Measurements from ENCODE around the gene UBR4.
A peak's percentile ranks its signal among the peaks of the same experiment; 100 is the strongest.
"Not testable (repeated sequence)": the region's sequence is repeated elsewhere in the genome, so short reads cannot be mapped to it uniquely, and the experiment has no call there.

UBR4 gene

DNA sequence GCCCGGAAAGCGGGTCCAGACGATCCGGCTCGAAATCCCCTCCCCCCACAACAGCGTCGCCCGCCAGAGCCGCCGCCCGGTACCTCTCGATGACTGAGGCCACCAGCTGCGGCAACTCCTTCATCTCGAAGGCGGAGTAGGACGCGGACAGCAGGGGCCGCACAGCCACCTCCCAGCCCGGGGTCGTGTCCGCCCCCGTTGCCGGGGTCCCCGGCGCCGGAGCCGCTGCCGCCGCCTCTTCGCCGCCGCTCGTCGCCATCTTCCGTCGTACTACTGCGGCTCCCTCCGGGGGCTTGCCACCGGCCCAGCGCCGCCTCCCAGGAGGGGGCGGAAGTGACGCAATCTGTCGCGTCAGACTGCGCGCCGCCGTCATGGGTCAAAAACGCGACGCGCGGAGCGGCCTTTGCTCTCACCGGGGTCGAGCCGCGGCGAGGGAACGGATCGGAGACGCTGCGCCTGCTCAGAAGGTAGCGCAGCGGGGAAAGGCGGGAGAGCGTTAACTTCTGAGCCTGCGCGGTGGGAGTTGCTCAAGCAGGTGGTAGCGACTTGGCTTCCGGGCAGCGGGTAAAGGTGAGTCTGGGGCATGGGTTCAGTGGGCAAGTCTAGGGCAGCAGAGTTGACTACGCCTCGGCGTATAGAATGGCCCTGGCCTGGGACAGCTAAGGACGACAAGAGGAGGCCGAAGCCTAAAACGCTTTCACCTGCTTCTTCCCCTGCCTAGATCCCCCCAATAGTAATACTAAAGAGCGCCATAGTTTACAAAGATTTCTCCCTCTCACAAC lies at the start of gene UBR4:
Gene UBR4, minus strand, starts transcription at position 277 of the 782 bp plus-strand sequence. Its CDS starts 18 bp downstream, at position 259.
- peak; percentile 96 for DNase-seq (ENCODE audit: low read depth)

DNA sequence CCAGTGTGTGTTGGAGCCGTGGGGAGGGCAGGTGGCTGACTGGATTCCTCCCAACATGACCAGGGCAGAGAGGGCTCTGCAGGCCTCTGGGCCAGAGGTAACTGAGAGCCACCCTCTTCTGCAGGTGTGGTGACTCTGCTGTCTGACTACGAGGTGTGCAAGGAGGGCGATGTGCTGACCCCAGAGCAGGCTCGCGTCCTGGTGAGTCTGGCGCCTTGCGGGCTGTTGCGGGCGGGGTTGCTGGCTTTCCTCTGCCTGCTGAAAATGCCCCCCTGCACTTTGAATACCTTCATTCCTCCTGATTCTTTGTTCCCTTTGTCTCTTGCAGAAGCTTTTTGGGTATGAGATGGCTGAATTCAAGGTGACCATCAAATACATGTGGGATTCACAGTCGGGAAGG lies 48.3 kb upstream of the UBR4 start:
- no peak for DNase-seq (ENCODE audit: low read depth)

DNA sequence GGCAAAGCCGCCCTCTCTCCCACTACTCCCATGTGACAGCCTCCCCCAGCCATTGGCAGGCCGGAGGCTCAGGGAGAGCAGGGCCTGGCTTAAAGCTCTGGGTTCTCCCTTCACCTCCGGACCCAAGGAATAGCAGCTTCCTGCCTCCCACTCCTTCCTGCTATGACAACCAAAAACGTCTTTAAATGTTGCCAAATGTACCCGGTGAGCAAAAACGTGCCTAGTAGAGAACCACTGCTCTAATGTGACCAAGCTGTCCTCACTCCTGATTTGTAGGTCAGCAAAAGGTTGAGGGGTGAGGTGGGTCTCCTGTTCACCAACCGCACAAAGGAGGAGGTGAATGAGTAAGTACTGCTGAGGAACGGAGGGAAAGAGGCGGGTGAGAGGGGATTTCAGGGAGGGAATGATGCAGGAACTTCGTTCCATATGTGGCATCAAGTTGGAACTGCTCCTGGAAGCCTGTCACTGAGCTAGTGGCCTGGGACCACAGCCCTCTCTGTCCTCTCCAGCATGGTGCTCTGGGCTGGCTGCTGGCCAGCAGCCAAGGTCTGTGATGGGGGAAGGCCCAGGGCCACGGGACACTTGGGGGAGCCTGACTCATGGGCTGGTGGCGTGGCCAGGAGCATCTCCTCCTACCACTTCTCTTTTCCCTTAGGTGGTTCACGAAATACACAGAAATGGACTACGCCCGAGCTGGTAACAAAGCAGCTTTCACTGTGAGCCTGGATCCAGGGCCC lies 47.3 kb upstream of the UBR4 start:
- no peak for DNase-seq (ENCODE audit: low read depth)

DNA sequence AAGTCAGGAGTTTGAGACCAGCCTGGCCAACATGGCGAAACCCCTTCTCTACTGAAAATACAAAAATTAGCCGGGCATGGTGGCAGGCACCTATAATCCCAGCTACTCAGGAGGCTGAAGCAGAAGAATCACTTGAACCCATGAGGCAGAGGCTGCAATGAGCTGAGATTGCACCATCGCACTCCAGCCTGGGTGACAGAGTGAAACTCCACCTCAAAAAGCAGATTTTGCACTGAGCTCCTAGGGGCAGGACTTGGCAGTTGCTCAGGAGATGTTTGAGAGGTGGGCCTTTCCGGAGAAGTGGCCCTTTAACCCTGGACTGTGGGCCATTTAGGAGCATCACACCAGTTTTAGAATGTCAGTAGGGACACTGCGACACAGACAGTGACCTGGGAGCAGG lies 46.2 kb upstream of the UBR4 start:
- not testable (repeated sequence) for DNase-seq (ENCODE audit: low read depth)

DNA sequence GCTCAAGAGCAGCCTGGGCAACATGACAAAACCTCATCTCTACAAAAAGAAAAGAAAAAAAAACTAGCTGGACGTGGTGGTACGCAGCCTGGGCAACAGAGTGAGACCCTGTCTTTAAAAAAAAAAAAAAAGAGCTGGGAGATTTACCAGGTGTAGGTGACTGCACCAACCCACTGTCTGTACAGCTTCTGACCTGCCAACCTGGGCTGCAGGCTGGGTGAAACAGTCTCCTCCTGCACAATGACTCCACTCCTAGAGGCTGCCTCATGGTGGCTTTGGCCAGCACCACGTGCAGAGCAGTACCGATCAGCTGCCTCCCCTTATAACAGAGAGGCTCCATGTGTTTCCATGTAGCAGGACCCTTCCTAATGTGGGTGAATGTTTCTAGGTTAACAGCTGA lies 45.2 kb upstream of the UBR4 start:
- no peak for DNase-seq (ENCODE audit: low read depth)

DNA sequence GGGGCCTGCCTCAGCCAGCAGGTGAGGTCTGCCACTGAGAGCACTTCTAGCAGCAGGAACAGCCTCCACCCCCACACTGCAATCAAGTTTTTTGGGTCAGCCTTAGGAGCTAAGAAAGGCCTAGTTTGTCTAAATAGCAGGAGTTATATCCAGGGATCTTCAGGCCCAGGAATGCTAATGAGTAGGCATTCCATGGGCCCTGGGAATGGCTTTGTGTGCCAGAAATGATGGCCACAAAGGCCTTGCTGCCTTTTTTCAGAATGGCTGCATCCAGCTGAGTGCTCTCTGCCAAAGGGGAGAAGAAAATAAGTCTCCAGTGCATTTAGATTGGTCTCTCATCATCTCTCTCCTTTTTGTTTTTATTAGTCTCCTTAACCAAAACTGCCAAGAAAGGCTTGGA lies 44.4 kb upstream of the UBR4 start:
- DNase-seq (ENCODE audit: low read depth), result no peak

DNA sequence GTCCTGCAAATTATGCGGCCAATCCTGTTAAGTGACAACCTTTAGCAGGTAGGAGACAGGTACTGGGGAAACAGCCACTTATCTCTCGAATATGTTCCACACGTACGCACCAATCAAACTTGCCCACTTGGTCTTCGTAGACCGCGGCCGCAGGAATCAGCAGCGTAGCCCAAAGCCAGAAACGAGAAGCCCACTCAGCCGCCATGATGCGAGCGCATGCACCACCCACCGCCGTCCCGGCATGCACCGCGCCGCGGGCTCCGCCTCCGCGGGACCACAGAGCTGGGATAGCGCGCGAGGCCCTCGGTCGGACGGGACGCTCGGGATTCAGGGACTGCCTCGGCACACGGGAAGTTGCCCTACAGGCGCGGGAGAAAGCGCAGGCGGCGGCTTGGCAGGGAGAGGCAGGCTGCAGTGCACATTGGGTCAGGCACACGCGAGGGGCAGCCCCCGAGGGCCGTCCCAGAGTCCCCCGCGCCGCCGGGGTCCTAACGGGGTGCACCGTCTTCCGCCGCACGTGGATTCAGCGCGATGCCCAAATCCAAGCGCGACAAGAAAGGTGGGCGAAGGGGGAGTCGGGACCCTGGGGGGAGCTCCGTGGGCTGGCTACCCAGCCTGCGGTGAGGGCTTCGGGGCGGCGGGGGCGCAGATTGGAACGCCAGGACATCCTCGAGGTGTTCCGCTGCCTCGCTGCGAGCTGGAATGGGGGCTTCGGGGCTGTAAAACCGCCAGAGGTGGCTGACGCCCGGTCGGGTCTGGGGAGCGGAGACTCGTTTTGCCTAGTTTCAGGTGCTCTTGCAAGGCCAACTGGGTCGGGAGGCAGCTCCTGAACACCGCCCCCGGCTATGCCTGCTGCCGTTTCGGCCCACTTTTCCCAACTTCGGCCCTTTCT lies 41.5 kb upstream of the UBR4 start, which contains the start of the genes EMC1 and MRTO4:
Gene EMC1, minus strand, starts transcription at position 220 of the 892 bp plus-strand sequence. Its CDS starts 15 bp downstream, at position 205.
Gene MRTO4, plus strand, starts transcription at position 501 of the 892 bp plus-strand sequence. Its CDS starts 31 bp downstream, at position 532.
- peak; percentile 81 for DNase-seq (ENCODE audit: low read depth)

DNA sequence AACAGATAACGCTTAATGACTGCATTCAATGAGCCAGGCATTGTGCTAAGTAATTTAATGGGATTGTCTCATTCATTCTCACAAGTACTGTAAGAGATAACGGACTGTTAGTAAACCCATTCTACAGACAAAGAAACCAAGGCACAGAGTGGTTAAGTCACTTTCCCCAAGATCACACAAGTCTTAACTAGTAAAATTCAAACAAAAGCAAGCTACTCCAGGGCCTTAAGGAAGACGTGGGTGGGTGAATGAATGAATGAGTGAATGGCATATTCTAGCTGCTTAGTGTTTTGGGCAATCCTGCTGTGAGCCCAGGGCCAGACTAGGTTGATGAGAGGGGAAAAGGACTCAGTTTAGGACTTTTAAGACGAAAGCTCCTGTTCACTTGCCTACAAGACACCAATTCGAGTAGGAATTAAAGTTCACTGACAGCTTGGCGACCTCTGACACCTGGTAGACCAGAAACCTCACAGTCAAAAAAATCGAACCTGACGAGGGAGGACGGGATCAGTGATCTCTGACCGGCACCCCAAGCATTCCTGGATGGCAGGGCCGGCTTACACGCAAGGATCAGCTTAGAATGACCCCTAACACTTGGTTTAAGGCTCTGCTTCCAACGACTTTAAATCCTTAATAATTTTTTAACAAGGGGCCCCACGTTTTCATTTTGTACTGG lies 40.7 kb upstream of the UBR4 start:
- DNase-seq (ENCODE audit: low read depth), result no peak

DNA sequence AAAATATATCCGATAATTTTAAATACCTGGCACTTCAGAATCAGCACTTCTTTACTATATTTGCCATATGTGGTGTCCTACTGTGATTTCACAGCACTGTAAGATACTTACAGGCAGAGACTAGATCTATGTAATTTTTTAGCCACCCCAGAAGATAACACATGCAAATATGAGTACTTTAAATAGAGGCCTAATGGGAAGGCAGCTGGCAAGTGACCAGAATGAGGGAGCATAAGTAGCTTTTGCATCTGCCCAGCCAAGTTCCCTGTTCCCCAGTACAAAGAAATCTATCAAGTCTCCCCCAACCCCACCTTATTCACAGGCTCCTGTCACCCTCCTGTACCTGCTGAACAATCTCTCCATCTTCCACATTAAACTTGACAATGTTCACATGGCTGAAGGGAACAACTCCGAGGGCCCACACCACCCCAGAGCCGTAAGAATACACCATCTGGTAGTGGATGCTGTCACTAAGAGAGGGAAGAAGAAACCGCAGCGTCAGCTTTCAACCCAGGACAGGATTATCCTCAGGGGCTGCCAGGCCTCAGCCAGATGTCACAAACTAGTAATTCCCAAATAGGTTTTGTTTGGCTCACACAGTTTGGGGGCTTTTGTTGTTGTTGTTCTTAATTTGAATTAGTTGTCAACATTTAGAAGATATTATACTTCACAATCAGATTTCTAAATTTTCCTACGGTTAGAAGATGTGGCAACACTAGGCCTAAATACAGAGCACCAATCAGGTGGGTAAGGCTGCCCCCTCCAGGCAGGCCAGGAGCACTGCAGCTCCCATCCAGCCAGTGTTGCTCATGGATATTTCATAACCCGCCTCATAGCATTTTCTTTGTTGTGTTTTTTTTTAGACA lies 30.8 kb upstream of the UBR4 start:
- DNase-seq (ENCODE audit: low read depth), result peak; percentile 46

DNA sequence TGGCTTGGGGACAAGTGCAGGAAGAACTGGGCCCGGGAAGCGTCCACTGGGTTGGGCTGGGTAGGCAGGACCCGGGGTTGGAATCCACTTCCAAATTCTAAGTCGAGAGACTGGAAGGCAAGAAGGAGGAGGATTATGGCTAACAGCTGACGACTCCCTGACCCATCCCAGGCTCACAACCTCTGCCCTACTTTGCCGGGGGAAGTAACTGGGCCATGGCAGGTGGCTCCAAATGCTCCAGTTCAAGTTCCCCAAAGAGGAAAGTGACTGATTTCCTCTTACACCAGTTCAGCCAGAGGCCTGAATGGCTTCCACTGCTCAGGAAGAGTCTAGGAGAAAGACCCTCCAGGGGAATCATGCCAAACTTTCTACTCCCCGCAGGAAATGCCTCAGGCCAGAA lies 29.8 kb upstream of the UBR4 start:
- no peak for DNase-seq (ENCODE audit: low read depth)

DNA sequence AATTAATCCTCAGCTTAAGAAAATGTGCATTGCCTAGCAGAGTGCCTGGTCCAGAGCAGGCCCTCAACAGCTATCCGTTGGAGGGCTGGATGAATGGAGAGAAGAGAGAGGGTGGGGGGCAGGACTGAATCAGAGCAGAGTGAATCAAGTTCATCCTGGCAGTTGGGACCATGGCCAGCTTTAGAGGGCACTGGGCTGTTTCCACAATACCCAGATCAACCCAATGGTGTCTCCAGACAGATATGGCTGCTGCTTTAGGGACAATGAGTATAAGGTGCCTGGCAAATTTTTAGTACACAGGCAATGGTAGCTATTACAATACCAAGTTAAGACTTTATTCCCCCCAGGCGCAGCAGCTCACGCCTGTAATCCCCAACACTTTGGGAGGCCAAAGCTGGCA lies 24.2 kb upstream of the UBR4 start:
- no peak for DNase-seq (ENCODE audit: low read depth)

DNA sequence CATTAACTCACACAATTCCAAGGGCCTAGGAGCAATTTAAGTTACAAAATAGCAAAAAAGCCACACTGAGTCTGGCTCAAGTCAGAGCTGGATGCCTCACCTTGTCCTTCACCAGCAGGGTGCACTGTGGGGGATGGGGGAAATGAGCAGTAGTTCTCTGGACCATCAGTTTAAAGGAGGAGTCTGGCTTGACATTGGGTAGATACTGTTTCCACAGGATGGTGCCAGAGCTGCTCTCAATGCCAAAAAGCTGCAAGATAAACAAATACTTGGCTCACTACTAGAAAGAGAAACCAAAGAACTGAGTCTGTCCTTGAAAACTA lies 22.4 kb upstream of the UBR4 start:
- DNase-seq (ENCODE audit: low read depth), result no peak

DNA sequence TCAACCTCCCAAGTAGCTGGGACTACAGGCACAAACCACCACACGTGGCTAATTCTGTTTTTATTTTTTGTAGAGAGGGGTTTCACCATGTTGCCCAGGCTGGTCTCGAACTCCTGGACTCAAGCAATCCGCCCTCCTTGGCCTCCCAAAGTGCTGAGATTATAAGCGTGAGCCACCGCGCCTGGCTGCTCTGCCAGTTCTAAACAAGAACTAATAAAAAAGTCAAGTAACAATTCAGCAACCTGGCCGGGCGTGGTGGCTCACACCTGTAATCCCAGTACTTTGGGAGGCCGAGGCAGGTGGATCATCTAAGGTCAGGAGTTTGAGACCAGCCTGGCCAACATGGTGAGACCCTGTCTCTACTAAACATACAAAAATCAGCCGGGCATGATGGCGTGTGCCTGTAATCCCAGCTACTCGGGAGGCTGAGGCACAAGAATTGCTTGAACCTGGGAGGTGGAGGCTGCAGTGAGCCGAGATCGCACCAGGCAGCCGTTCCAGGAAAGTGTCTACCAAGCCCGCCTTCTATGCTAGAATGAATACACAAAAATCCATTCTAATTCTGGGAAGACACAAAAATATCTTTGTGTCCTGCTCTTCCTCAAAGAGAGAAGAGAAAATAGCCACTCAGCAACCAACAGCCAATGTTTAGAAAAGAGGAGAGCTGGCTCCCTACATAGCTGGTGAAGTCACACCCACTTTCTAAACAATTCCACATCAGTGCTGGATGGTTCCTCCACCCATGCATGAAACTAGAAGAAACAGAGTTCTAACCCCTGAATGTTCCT lies 21.9 kb upstream of the UBR4 start:
- not testable (repeated sequence) for DNase-seq (ENCODE audit: low read depth)

DNA sequence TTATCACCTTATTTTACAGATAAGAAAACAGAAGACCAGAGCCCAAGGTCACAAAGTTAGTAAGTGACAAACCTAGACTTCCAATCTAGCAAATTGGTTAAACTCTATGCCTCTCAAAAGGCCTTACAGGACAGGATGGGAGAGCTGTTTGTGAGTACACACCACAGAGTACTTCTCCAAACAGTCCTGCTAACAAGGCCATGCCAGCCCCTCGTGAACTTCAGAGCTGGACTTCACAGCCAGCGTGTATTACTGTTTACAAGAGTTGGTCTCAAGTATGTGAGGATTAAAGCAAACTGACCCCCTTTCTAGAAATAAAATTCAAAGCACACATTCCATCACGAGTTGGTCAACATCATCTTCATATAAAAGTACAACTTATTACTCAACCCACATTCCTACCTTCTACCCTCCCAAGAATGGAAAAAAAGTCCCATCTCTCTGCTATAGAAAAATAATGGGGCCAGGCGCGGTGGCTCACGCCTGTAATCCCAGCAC lies 19.8 kb upstream of the UBR4 start:
- no peak for DNase-seq (ENCODE audit: low read depth)

DNA sequence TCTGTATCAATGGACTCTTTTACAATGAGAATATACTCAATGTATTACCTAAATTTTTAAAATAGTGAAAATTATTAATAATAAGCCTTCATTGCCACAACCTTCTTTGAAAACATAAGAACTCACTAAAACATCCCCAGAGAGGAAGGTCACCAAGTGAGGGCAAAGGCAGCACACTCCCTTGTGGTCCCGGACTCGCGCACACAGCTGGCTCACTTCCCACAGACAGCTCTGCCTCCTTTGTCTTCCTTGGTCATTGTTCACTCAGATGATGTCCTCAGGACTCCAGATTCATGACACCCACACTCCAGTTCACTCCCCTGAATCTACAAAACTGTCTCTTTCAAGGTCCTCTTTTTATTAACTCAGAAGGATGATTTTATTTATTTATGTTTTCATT lies 19.2 kb upstream of the UBR4 start:
- DNase-seq (ENCODE audit: low read depth), result no peak

DNA sequence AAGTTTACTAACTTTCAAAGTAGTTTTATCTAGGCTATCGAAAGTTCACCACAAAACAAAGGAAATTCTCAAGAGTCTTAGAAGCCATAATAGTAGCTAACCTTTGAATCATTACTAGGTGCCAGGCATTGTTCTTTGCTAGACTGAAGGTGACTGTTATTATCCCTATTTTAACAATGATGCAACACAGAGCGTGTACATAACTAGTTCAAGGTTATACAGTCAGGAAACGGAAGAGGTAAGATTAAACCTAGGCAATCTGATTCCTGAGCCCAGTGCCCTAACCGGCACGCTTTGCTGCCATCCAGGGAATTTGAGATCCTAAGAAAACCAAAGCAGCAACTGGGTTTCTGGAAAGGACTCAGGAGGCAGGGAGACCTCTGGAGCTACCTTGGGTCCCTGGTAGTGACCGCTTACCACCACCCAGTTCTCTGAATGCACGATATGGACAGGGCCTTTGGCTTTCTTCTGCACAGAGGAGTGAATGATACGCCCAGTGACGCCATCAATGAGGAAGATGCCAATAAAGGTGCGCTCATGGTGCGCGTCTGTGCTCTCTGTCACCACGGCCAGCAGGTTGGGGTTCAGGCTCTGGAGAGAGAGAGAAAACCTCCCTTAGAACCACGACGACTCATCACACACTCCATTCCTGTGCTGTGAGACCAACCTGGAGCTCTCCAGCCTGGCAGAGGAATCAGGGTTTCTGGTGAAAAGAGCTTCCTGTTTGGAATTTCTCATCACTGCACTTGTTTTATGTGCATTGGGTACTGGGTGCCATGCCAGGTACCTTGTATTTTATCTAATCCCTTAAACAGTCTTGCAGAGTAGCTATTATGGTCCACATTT lies 13.1 kb upstream of the UBR4 start:
- DNase-seq (ENCODE audit: low read depth), result no peak

DNA sequence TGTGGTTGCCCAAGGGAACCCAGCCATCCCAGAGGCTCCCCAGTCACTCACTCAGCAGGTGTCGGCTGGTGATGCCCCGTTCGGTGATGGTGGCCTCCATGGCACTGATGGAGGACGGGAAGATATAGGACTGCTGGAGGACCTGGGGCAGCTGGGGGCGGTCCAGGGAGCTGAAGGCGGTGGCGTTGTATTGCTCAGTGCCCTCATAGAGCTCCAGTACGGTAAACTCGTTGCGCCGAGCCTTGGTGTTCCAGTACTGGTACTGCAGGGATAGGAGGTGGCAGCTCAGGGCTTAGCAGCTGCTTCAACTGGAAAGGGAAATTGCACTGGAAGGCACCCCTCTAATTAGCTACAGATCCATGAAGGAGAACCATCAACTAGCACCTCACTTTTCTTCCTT lies 12.5 kb upstream of the UBR4 start:
- no peak for DNase-seq (ENCODE audit: low read depth)

DNA sequence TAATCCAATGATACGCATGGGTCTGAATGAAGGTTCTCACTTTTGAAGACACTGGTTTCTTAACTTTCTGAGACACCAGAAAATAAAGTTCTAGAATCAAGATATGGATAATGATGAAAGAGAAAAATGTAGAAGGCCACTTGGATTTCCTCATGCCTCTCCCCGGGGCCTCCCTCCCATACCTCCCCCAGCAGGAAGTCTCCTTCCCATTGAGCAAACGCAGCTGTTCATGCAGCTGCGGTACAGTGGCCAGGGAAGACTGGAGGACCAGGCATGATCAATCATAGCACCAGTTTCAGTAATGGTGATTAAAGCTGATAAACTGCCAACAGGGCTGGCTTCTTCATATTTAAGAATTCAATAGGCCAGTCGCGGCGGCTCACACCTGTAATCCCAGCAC lies 10.9 kb upstream of the UBR4 start:
- no peak for DNase-seq (ENCODE audit: low read depth)

All from activated T-helper 1 cell treated with Interleukin-2 at 50 U/mL for 16 hours (primary cell).